ENCODE data around the gene GEN1. TPM values are rescaled to one million over a fixed set of nuclear protein-coding genes. Genes with fewer than 3 reads are reported as not detected.

GEN1 gene
- total and polyA plus RNA-seq, 2 donors: 6.6 to 9.5 TPM

GRCh38 chr2:17788773-17789172 lies 34.8 kb downstream of the GEN1 start:
- 97% methylated on average over 4 of the region's 4 CpGs for WGBS
- Histone ChIP-seq H3K9me3 (ENCODE audit: control insufficient read depth in 2 of 2, insufficient read depth in 1 of 2, low read length in 1 of 2) (no peaks in the 10 kb centered on the region), H3K27ac (ENCODE audit: low read depth in 1 of 2, low read length in 1 of 2) (no peak overlapping the region), H3K36me3 (ENCODE audit: control insufficient read depth in 2 of 2, insufficient read depth in 2 of 2, low read length in 1 of 2) (no peaks in the 10 kb centered on the region), H3K27me3 (ENCODE audit: control insufficient read depth in 2 of 2, insufficient read depth in 1 of 2, low read length in 1 of 2) (no peaks in the 10 kb centered on the region), H3K4me1 (ENCODE audit: control insufficient read depth in 2 of 2, insufficient read depth in 2 of 2, low read length in 2 of 2) (no peaks in the 10 kb centered on the region), H3K4me3 (ENCODE audit: low read length in 2 of 2) (no peak overlapping the region)
- no peak for DNase-seq (ENCODE audit: low read depth in 6 of 9, low spot score in 9 of 9)

- H3K4me3 ChIP-seq (ENCODE audit: low read length in 2 of 2): no peak overlapping the region
- WGBS: 82% methylated on average over 1 of the region's 1 CpG
- no peaks in the 10 kb centered on the region for H3K9me3 ChIP-seq (ENCODE audit: control insufficient read depth in 2 of 2, insufficient read depth in 1 of 2, low read length in 1 of 2)
- no peaks in the 10 kb centered on the region for H3K4me1 ChIP-seq (ENCODE audit: control insufficient read depth in 2 of 2, insufficient read depth in 2 of 2, low read length in 2 of 2)
- no peak for DNase-seq (ENCODE audit: low read depth in 6 of 9, low spot score in 9 of 9)
- no peaks in the 10 kb centered on the region for H3K27me3 ChIP-seq (ENCODE audit: control insufficient read depth in 2 of 2, insufficient read depth in 1 of 2, low read length in 1 of 2)
- H3K36me3 ChIP-seq (ENCODE audit: control insufficient read depth in 2 of 2, insufficient read depth in 2 of 2, low read length in 1 of 2): no peaks in the 10 kb centered on the region
- no peak overlapping the region for H3K27ac ChIP-seq (ENCODE audit: low read depth in 1 of 2, low read length in 1 of 2)
Observed at GRCh38 chr2:17790536-17790935, 36.6 kb downstream of the GEN1 start.

- Histone ChIP-seq H3K4me3 (ENCODE audit: low read length in 2 of 2) (no peak overlapping the region), H3K9me3 (ENCODE audit: control insufficient read depth in 2 of 2, insufficient read depth in 1 of 2, low read length in 1 of 2) (no peaks in the 10 kb centered on the region), H3K36me3 (ENCODE audit: control insufficient read depth in 2 of 2, insufficient read depth in 2 of 2, low read length in 1 of 2) (no peaks in the 10 kb centered on the region), H3K27me3 (ENCODE audit: control insufficient read depth in 2 of 2, insufficient read depth in 1 of 2, low read length in 1 of 2) (no peaks in the 10 kb centered on the region), H3K4me1 (ENCODE audit: control insufficient read depth in 2 of 2, insufficient read depth in 2 of 2, low read length in 2 of 2) (no peaks in the 10 kb centered on the region), H3K27ac (ENCODE audit: low read depth in 1 of 2, low read length in 1 of 2) (no peak overlapping the region)
- DNase-seq (ENCODE audit: low read depth in 6 of 9, low spot score in 9 of 9): no peak
- WGBS: 57% methylated on average over 5 of the region's 5 CpGs
Observed at GRCh38 chr2:17791121-17791816, 37.3 kb downstream of the GEN1 start.

GRCh38 chr2:17791817-17792130 lies 37.8 kb downstream of the GEN1 start:
- no peaks in the 10 kb centered on the region for H3K4me1 ChIP-seq (ENCODE audit: control insufficient read depth in 2 of 2, insufficient read depth in 2 of 2, low read length in 2 of 2)
- no peak for DNase-seq (ENCODE audit: low read depth in 6 of 9, low spot score in 9 of 9)
- no peaks in the 10 kb centered on the region for H3K27me3 ChIP-seq (ENCODE audit: control insufficient read depth in 2 of 2, insufficient read depth in 1 of 2, low read length in 1 of 2)
- H3K9me3 ChIP-seq (ENCODE audit: control insufficient read depth in 2 of 2, insufficient read depth in 1 of 2, low read length in 1 of 2): no peaks in the 10 kb centered on the region
- no peaks in the 10 kb centered on the region for H3K36me3 ChIP-seq (ENCODE audit: control insufficient read depth in 2 of 2, insufficient read depth in 2 of 2, low read length in 1 of 2)
- H3K27ac ChIP-seq (ENCODE audit: low read depth in 1 of 2, low read length in 1 of 2): no peak overlapping the region
- H3K4me3 ChIP-seq (ENCODE audit: low read length in 2 of 2): no peak overlapping the region
- 69% methylated on average over 2 of the region's 2 CpGs for WGBS

- H3K27me3 ChIP-seq (ENCODE audit: control insufficient read depth in 2 of 2, insufficient read depth in 1 of 2, low read length in 1 of 2): no peaks in the 10 kb centered on the region
- H3K9me3 ChIP-seq (ENCODE audit: control insufficient read depth in 2 of 2, insufficient read depth in 1 of 2, low read length in 1 of 2): no peaks in the 10 kb centered on the region
- WGBS: 0% methylated on average over 1 of the region's 1 CpG
- DNase-seq (ENCODE audit: low read depth in 6 of 9, low spot score in 9 of 9): no peak
- no peaks in the 10 kb centered on the region for H3K4me1 ChIP-seq (ENCODE audit: control insufficient read depth in 2 of 2, insufficient read depth in 2 of 2, low read length in 2 of 2)
- no peak overlapping the region for H3K4me3 ChIP-seq (ENCODE audit: low read length in 2 of 2)
- no peaks in the 10 kb centered on the region for H3K36me3 ChIP-seq (ENCODE audit: control insufficient read depth in 2 of 2, insufficient read depth in 2 of 2, low read length in 1 of 2)
- no peak overlapping the region for H3K27ac ChIP-seq (ENCODE audit: low read depth in 1 of 2, low read length in 1 of 2)
Observed at GRCh38 chr2:17792515-17792914, 38.6 kb downstream of the GEN1 start.

GRCh38 chr2:17793296-17793695 lies 39.4 kb downstream of the GEN1 start:
- no peak for DNase-seq (ENCODE audit: low read depth in 6 of 9, low spot score in 9 of 9)
- no peaks in the 10 kb centered on the region for H3K4me1 ChIP-seq (ENCODE audit: control insufficient read depth in 2 of 2, insufficient read depth in 2 of 2, low read length in 2 of 2)
- H3K36me3 ChIP-seq (ENCODE audit: control insufficient read depth in 2 of 2, insufficient read depth in 2 of 2, low read length in 1 of 2): no peaks in the 10 kb centered on the region
- WGBS: 83% methylated on average over 4 of the region's 4 CpGs
- H3K27ac ChIP-seq (ENCODE audit: low read depth in 1 of 2, low read length in 1 of 2): no peak overlapping the region
- H3K9me3 ChIP-seq (ENCODE audit: control insufficient read depth in 2 of 2, insufficient read depth in 1 of 2, low read length in 1 of 2): no peaks in the 10 kb centered on the region
- H3K4me3 ChIP-seq (ENCODE audit: low read length in 2 of 2): no peak overlapping the region
- H3K27me3 ChIP-seq (ENCODE audit: control insufficient read depth in 2 of 2, insufficient read depth in 1 of 2, low read length in 1 of 2): no peaks in the 10 kb centered on the region

- Histone ChIP-seq H3K36me3 (ENCODE audit: control insufficient read depth in 2 of 2, insufficient read depth in 2 of 2, low read length in 1 of 2) (no peaks in the 10 kb centered on the region), H3K4me1 (ENCODE audit: control insufficient read depth in 2 of 2, insufficient read depth in 2 of 2, low read length in 2 of 2) (no peaks in the 10 kb centered on the region), H3K9me3 (ENCODE audit: control insufficient read depth in 2 of 2, insufficient read depth in 1 of 2, low read length in 1 of 2) (no peaks in the 10 kb centered on the region), H3K27ac (ENCODE audit: low read depth in 1 of 2, low read length in 1 of 2) (no peak overlapping the region), H3K27me3 (ENCODE audit: control insufficient read depth in 2 of 2, insufficient read depth in 1 of 2, low read length in 1 of 2) (no peaks in the 10 kb centered on the region), H3K4me3 (ENCODE audit: low read length in 2 of 2) (no peak overlapping the region)
- 89% methylated on average over 6 of the region's 6 CpGs for WGBS
- no peak for DNase-seq (ENCODE audit: low read depth in 6 of 9, low spot score in 9 of 9)
Observed at GRCh38 chr2:17793803-17794354, 39.9 kb downstream of the GEN1 start.

GRCh38 chr2:17795309-17795708 lies 41.4 kb downstream of the GEN1 start:
- no peaks in the 10 kb centered on the region for H3K4me1 ChIP-seq (ENCODE audit: control insufficient read depth in 2 of 2, insufficient read depth in 2 of 2, low read length in 2 of 2)
- no peak for DNase-seq (ENCODE audit: low read depth in 6 of 9, low spot score in 9 of 9)
- H3K9me3 ChIP-seq (ENCODE audit: control insufficient read depth in 2 of 2, insufficient read depth in 1 of 2, low read length in 1 of 2): no peaks in the 10 kb centered on the region
- H3K27me3 ChIP-seq (ENCODE audit: control insufficient read depth in 2 of 2, insufficient read depth in 1 of 2, low read length in 1 of 2): no peaks in the 10 kb centered on the region
- 96% methylated on average over 5 of the region's 5 CpGs for WGBS
- H3K27ac ChIP-seq (ENCODE audit: low read depth in 1 of 2, low read length in 1 of 2): no peak overlapping the region
- H3K36me3 ChIP-seq (ENCODE audit: control insufficient read depth in 2 of 2, insufficient read depth in 2 of 2, low read length in 1 of 2): no peaks in the 10 kb centered on the region
- no peak overlapping the region for H3K4me3 ChIP-seq (ENCODE audit: low read length in 2 of 2)

- H3K4me1 ChIP-seq (ENCODE audit: control insufficient read depth in 2 of 2, insufficient read depth in 2 of 2, low read length in 2 of 2): no peaks in the 10 kb centered on the region
- no peak overlapping the region for H3K4me3 ChIP-seq (ENCODE audit: low read length in 2 of 2)
- no peaks in the 10 kb centered on the region for H3K36me3 ChIP-seq (ENCODE audit: control insufficient read depth in 2 of 2, insufficient read depth in 2 of 2, low read length in 1 of 2)
- no peak for DNase-seq (ENCODE audit: low read depth in 6 of 9, low spot score in 9 of 9)
- H3K9me3 ChIP-seq (ENCODE audit: control insufficient read depth in 2 of 2, insufficient read depth in 1 of 2, low read length in 1 of 2): no peaks in the 10 kb centered on the region
- 97% methylated on average over 4 of the region's 4 CpGs for WGBS
- no peaks in the 10 kb centered on the region for H3K27me3 ChIP-seq (ENCODE audit: control insufficient read depth in 2 of 2, insufficient read depth in 1 of 2, low read length in 1 of 2)
- H3K27ac ChIP-seq (ENCODE audit: low read depth in 1 of 2, low read length in 1 of 2): no peak overlapping the region
Observed at GRCh38 chr2:17798338-17798737, 44.4 kb downstream of the GEN1 start.
